Epidermal melanocyte (primary cell): ENCODE results near the gene ERCC2.

ENCODE experiments used
- DNase-seq: peaks from one replicate; pipeline ENCODE4 v3.0.0; 2011; ENCODE audit warnings: low spot score; ENCODE audit not compliant: insufficient read length

ERCC2 gene

DNA sequence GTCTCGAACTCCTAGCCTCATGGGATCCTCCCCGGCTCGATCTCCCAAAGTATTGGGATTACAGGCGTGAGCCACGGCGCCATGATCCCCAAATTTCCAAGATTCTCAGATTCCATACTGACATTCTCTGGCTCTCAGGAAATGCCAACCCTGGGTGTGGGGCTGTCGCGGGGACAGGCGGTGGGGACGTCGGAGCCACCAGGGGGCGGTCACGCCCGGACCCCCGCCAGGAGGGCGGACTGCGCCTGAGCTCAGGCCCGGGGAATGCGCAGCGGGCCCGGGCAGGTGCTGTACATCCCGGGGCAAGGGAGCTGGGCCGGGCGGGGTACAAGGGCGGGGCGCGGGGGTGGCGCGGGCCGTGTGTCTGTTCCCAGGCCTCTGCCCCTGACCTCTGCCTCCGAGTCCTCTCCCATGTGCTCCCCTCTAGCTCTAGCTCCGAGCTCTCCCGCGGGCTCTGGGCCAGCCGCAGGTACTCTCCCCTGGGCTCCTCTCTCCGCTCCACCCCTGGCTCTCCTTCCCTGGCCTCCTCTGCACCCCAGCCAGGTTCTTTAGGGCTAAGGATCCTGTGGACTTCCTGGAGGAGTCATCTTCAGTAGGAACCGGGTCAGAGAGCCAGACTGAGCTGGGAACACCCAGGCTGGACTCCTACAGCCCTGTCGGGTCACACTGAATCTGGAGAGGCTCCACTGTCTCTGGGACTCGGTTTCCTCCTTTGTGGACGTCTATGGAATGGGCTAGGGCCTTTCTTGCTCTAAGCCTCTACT lies 32.1 kb upstream of the ERCC2 start:
- no peak for DNase-seq

- no peak for DNase-seq
Measured at GRCh38 chr19:45401815-45402214, 31.4 kb upstream of the ERCC2 start.

GRCh38 chr19:45400192-45400591 lies 29.8 kb upstream of the ERCC2 start:
- DNase-seq: no peak

DNA sequence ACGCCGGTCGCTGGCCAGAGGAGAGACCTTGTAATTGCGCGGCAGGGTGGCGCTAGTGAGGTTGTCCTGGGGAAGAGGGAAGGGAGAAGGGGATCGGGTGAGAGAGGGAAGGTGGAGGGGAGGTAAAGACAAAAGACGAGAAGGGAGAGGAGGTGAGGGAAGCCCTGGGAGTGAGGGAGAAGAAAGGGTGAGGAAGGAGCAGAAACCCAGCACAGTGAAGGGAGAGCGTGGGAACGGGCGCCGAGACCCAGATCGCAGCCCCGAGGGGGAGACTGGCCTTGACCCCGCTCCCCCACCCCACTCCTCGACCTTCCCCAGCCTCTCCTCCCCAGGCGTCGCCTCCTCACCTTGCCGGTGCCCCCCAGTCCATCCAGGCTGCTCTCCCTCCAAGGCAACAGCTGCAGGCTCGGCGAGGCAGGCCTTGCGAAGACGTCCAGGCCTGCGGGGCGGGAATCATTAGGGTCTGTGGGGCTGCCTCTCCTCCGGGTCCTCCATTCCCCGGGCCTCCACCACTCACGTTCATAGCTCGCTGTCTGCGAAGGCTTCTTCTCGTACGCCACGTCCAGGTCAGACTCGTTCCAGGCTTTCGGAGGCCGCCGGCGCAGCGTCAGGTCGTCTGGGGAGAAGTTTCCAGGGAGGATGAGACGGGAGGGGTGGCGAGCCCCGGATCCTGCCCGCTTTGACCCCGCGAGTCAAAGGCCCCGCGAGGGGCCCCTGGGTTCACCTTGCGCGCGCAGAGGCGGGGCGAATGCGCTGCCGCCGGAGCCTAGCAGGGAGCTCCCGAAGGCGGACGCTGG lies 25.6 kb upstream of the ERCC2 start:
- DNase-seq: no peak

DNA sequence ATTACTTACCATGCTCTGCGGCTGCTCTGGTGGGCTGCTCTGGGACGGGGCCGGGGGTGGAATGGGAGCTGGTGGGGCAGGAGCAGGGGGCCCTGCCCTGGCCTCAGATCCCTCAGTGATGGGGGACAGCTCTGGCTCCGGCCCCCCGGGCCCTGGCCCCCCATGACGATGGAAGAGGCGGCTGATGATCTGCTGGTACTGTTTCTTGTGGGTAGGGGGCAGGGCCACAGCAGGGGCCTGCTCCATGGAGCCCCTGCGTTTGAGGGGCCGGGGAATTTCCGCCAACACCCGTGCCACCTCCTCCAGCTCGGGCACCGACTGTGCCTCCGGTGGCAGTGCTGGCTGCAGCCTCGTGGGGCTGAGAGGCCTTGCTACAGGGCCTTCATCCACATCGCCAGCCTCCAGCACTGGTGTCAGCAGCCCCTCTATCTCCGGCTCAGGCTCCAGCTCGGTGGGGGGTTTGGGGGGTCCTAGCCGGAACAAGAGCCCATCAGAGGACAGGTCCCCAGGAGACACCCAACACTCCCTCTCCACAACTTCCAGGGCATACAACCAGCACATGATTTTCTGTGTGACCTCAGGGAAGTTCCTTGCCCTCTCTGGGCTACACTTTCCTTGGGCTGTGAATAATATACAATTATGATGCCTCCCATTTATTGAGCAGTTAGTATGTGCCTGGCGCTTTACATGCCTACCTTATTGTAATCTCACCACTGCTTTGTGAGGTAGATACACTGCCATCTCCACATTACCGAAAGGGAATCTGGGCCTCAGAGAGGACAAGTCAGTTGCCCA lies 21.7 kb upstream of the ERCC2 start:
- DNase-seq: no peak

- no peak for DNase-seq
Measured at GRCh38 chr19:45391346-45391745, 21.0 kb upstream of the ERCC2 start.

DNA sequence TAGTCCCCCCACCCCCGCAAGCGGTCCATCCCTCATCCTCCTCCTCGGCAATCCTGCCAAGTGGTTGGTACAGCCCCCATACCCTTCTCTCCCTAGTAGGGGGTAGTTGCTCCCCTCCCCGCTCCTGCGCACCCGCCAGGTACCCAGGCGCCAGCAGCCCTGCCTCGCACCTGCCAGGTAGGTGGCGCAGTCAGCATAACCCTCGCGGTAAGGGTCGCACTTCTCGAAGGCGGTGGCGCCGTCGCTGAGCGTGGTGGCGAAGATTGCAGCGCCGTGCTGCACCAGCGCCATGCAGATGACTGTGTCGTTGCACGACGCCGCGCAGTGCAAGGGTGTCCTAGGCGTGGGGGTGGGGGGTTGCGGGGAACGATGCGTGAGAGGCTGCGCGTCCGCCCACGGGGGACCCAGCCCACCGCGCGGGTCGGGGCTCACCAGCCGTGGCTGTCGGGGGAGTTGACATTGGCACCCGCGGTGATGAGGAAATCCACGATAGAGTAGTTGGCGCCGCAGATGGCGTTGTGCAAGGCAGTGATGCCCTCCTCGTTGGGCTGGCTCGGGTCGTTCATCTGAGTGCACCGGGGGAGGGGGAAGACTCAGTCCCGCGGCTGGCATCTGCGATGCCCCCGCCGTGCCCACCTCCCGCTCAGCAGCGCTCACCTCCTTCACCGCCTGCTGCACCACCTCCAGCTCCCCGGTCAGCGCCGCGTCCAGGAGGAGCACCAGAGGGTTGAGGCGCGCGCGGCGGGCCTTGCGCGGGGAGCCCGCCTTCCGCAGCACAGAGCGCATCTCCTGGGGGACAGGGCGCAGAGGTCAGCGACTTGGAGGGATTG lies 15.2 kb upstream of the ERCC2 start:
- no peak for DNase-seq

GRCh38 chr19:45382426-45382825 lies 12.1 kb upstream of the ERCC2 start:
- no peak for DNase-seq

GRCh38 chr19:45380107-45380506 lies 9.7 kb upstream of the ERCC2 start:
- DNase-seq: no peak

GRCh38 chr19:45376045-45376724 lies 5.8 kb upstream of the ERCC2 start:
- peak; percentile 51 for DNase-seq

GRCh38 chr19:45368737-45369340 lies 1.5 kb downstream of the ERCC2 start:
- no peak for DNase-seq

GRCh38 chr19:45368127-45368526 lies 2.2 kb downstream of the ERCC2 start:
- DNase-seq: no peak

GRCh38 chr19:45364696-45365095 lies 5.7 kb downstream of the ERCC2 start:
- DNase-seq: no peak

DNA sequence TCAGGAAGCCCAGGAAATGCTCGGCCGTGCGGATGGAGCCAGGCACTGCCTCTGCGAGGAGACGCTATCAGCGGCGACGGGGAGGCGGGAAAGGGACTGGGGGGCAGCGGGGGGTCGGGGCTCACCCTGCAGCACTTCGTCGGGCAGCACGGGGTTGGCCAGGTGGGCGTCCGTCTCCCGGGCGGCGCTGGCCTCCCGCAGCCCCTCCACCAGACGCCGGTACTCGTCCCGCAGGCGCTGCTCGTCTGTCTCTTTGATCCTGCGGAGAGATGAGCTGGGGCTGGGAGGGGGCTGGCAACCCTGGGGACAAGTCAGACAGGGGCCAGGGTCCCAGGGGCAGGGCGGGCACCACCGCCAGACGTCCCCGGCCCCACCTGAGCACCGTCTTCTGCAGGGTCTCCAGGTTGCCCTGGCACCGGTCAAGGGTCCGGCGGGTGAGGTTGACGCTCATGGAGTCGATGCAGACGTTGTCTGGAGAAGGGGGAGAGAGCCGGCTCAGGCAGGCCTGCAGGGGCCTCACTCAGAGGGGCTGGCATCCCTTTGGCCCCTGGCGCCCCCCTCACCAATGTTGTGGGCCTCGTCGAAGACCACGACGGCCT lies 6.4 kb downstream of the ERCC2 start:
- no peak for DNase-seq

GRCh38 chr19:45362291-45362690 lies 8.1 kb downstream of the ERCC2 start:
- no peak for DNase-seq

DNA sequence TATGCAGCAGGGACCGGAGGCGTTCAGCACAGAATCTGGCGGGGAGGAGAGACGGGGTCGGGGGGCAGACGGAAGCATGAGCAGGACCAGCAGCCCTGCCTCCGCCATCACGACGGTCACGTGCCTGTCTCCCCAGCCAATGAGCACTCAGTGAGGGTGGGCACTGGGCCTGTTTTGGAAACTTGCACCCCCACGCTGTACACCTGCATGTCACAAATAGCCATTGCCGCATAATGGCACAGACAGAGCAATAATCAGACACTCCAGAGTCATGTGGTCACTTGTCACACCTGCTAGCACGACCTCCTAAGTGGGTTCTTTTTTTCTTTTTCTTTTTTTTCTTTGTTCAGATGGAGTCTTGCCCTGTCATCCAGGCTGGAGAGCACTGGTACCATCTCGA lies 8.8 kb downstream of the ERCC2 start:
- DNase-seq: no peak

DNA sequence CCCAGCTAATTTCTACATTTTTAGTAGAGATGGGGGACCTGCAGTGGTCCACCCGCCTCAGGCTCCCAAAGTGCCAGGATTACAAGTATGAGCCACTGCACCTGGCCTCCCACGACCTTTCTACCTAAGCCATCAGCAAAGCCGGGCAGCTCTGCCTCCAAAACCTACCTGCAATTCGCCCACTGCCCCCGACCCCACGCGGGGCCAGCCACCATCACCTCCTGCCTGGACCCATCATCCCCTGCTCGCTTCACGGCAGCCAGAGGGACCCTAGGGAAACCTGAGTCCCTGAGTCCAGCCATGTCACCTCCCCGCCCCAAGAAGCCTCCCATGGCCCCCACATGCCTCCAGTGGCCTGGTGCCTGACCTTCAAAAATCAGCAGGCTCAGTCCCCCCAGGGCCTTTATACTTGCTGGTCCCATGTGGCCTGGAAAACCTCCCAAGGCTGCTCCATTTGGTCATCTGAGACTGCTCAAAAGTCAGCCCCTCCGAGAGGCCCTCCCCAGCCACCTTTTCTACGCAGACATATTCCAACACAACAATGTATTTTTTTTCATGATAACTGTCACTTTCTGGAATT lies 12.1 kb downstream of the ERCC2 start:
- DNase-seq: no peak

- DNase-seq: no peak
Measured at GRCh38 chr19:45357445-45357783, 13.0 kb downstream of the ERCC2 start.

DNA sequence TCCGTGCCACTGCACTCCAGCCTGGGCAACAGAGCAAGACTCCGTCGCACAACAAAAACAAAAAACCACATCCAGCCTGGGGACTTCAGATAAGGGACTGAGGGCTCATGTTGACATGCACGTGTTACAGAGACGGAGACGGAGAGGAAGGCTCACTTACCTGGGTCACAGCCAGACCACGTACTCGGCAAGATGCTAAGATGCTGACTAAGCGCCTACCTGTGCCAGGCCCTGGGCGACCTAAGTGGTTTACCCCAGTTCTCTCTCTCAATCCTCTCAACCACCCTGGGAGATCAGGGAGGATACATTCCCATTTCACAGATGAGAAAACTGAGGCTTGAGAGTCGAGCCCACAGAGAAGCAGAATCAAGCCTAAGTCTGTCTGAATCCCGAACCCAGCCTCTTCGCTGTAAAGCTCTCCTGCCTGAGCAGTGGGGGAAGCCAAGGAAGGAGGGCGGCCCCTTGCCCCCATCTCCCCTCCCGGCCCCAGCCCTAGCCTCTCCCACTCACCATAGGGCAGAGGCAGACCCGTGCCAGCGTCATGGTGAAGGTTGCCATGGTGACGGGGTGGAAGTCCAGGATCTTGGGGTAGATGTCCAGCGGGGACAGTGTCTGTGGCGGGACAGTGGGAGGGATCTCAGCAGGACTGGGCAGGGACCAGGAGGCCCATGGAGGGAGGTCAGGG lies 13.5 kb downstream of the ERCC2 start:
- DNase-seq: no peak
